NCI-H748 (cell line): ENCODE measurements around the gene OR6C76.
A peak's percentile ranks its signal among the peaks of the same experiment; 100 is the strongest.
"Not testable (repeated sequence)": the region's sequence is repeated elsewhere in the genome, so short reads cannot be mapped to it uniquely, and the experiment has no call there.

Source experiments
- DNase-seq: peaks from one replicate; lab custom pipeline; 2025; ENCODE audit not compliant: unreplicated experiment; lab: John Stamatoyannopoulos, UW

Gene OR6C76

DNA sequence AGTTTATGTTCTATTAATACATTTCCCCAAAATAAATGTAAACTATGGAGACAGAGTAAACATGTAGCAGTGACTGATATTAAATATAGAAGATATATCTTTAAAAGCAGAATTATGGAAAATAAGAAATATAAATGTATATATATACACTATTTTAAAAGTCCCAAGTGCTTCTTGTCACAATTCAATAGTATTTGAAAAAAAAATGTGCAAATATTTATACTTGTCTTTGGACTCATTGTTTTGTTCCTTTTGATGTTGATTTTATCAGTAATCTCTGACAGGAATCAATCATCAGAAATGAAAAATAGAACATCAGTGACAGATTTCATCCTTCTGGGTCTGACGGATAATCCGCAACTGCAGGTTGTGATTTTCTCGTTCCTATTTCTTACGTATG lies at the start of gene OR6C76:
Gene OR6C76, plus strand, starts transcription at position 301 of the 400 bp plus-strand sequence. Its CDS starts 0 bp downstream, at position 301.
- DNase-seq, result no peak

DNA sequence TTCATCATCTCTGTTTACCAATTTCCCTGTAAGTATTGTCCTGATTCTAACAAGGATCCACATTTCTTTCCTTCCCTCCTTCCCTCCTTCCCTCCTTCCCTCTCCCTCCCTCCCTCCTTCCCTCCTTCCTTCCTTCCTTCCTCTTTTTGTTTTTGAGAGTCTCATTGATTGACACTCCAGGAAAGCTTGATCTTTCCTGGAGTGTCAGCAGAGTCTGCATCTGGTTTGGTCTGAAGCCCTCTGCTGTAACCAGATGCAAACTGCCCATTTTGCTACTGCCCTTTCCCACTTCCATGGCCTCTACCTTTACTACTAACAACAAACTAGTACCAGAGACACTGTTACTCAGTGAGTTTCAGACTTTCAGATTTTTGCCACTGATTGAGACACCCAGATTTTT lies 40.2 kb upstream of the OR6C76 start:
- no peak for DNase-seq

GRCh38 chr12:55392032-55392795 lies 33.8 kb upstream of the OR6C76 start:
- no peak for DNase-seq

- no peak for DNase-seq
Observed at GRCh38 chr12:55396326-55396725, 29.7 kb upstream of the OR6C76 start.

DNA sequence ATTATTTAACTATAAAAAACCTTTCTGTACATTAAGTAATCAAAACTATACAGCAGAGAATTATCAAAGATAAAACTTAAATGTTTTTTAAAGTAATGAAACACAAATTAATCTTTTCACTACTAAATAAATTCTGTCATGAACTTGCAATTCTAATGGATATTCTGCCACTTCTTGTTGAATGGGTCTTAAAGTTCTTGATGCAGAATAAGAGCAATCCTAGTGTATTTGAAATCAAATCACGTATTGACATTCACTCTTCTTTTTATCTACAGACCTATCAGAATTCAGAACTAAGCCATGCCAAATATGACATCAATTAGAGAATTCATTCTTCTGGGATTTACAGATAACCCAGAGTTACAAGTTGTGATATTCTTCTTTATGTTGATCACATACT lies 25.8 kb upstream of the OR6C76 start, which contains the start of gene OR6C65:
Gene OR6C65, plus strand, starts transcription at position 301 of the 400 bp plus-strand sequence. Its CDS starts 0 bp downstream, at position 301.
- DNase-seq, result no peak

DNA sequence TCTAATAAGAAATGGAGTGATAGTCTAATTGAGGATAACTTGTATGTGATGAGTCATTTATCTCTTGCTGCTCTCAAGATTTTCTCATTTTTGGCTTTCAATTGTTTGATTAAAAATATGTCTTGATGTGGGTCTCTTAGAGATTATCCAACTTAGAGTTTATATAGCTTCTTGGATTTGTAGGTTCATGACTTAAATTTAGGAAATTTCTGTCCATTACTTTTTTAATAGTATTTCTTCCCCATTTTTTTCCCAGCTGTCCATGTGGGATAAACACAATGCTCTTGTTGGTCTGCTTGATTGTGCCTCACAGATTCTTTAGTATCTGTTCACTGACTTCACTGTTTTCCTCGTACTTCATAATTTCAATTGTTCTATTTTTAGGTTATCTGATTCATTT lies 18.2 kb upstream of the OR6C76 start:
- DNase-seq, result no peak

GRCh38 chr12:55409133-55409532 lies 16.9 kb upstream of the OR6C76 start:
- not testable (repeated sequence) for DNase-seq

- DNase-seq, result not testable (repeated sequence)
Observed at GRCh38 chr12:55412138-55412537, 13.9 kb upstream of the OR6C76 start.

DNA sequence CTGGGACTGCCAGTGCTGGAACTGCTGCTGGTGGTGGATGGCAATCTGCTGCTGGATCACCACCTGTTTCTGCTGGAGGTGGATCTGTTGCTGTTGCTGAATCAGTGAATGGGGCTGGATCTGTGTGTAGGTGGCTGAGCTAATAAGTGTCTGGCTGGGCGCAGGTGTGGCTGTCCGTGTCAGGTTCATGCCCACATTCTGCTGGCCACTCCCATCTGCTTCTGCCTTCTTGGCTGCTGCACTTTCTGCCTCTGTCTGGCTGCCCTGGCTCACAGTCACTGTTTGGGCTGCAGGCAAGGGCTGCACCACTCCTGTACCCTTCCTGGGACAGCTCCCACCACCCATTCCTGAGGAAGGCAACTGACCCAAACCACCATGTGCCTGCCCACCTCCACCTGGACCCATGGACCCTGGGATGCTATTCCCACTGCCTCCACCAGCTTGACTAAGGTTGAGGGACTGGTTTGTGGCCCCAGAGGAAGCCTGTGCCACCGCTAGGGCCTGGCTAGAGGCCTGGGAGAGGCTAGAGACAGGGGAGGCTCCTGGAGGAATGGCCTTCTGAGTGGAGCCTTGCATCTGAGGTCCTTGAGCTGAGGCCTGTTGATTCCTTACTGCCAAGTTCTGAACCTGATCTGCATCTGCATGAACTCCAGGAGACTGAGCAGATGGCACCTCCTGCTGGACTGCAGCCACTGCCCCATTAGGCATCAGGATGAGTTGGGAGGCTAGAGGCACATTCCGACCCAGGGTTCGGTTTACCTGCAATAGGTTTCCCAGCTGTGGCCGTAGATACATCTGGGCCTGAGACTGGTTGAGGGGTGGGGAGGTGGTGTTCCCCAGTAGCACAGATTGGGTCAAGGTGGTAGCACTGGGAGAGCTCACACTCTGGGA lies 12.3 kb upstream of the OR6C76 start:
- DNase-seq, result peak; percentile 30

- peak; percentile 61 for DNase-seq
Observed at GRCh38 chr12:55414396-55414823, 11.6 kb upstream of the OR6C76 start.

DNA sequence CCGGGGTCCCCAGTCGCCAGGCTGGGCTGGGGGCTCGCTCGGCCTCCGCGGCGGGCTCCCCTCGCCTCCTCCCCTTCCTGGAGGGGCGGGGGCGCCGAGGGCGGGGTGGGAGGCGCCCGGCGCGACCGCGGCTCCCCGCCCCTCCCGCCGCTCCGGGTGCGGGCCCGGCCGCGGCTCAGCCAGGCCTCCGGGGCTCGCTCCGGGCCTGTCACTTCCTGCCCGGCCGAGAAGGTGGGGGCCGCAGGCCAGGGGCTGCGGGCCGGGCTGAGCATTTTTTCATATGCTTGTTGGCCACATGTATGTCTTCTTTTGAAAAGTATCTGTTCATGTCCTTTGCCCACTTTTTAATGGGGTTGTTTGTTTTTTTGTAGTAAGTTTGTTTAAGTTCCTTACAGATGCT lies 11.2 kb upstream of the OR6C76 start:
- not testable (repeated sequence) for DNase-seq

DNA sequence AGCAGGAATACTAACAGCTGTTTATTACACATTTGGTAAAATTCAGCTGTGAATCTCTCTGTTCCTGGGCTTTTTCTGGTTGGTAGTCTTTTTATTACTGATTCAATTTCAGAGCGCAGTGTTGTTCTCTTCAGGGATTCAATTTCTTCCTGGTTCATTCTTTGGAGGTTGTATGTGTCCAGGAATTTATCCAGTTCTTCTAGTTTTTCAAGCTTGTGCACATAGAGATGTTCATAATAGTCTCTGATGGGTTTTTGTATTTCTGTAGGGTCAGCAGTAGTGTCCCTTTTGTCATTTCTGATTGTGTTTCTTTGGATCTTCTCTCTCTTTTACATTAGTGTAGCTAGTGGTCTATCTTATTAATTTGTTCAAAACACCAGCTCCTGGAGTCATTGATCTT lies 9.1 kb upstream of the OR6C76 start:
- DNase-seq, result no peak

DNA sequence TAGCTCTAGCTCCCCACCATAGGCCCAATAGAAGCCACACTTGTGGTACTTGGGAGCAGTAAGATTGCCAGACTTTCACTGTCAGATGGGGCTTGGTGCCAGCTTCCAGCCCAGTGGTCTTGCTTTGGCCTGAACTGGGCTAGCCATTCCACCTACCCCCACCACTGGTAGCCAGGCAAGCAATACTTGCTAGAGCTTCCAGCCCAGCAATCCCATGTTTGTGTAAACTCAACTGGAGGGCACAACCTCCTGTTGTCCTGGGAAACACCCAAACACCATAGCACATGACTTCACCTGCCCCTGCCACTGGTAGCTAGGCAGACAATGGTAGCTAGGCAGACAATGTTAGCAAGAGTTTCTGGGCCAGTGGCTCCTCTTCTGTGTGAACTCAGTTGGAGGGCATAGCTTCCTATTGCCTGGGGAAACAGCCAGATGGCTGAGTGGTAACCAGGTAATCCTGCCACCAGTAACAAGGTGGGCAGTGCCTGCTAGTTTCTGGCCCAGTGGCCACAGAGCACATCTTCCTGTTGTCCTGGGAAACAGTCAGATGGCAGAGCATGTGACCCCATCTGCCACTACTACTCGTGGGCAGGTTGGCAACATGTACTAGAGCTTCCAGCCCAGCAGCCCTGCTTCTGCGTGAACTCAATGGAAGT lies 5.6 kb upstream of the OR6C76 start:
- peak; percentile 17 for DNase-seq

DNA sequence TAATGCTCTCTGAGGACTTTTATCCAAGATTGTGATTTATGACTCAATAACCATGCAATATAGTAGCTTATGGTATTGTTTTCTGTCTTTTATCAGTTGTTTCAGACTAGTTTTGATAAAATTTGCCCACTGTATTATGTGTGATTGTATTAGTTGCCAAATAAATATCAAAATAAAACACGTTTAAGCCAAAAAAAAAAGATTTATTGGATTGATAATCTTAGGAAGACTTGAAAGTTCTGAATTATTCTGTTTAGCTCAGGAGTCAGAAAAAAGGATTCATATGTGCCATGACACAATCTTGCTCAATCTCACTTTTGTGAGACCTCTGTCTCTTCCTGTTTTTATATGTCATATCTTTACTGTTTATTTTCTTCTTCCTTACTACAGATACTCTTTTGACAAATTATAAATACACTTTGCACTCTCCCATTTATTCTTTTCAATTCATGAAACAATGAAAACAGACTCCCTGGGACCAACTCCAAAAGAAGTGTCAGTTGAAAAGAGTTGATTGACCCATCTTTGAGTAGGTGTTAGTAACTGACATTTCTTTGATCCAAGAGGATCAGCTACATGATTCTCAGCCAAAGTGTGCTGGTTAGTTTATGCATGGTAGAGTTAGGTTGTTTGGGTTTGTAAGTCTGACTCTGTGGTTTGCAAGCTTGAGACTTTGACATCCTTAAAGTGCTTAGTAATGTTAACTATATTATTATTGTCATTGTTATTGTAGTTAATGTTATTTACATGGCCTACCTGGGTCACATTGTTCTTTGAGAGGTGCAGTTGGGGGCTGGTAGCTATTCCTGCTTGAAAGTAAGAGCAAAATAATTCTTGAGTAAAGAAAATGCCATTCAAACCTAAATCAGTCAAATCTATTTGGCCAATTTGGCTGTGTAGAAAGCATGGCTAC lies 2.5 kb downstream of the OR6C76 start:
- DNase-seq, result no peak

DNA sequence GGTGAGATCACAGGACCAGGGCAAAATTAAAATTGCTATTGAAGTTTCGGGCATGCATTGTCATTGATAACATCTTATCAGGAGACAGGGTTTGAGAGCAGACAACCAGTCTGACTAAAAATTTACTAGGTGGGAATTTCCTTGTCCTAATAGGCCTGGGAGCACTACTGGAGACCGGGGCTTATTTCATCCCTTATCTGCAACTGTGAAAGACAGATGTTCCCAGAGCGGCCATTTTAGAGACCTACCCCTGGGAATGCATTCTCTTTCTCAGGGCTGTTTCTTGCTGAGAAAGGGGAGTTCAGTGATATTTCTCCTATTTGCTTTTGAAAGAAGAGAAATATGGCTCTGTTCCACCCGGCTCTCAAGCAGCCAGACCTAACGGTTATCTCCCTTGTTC lies 15.2 kb downstream of the OR6C76 start:
- DNase-seq, result not testable (repeated sequence)

GRCh38 chr12:55443776-55444175 lies 17.7 kb downstream of the OR6C76 start, which contains the start of gene OR6C2:
Gene OR6C2 (plus strand): TSS chr12:55444076. CDS start chr12:55452214, 8,138 bp downstream.
- DNase-seq, result no peak

DNA sequence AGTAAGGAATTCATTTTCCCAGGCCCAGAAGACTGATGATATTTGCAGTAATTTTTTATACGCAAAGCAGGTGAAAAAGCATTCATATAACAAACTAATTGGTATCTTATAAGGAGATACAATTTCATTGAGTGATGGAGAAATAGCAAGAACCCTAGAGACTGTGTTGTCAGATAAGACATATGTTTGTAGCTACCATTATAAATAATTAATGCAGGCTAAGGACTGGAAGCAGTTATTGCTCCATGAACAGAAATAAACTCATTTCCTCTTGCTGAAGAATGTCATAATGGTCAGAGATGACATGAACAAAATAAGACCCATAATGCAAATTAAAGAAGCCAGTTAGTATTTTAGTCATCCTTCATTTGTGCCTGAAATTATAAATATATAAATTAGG lies 19.3 kb downstream of the OR6C76 start:
- DNase-seq, result no peak

- no peak for DNase-seq
Observed at GRCh38 chr12:55446326-55446725, 20.3 kb downstream of the OR6C76 start.

GRCh38 chr12:55448825-55449224 lies 22.8 kb downstream of the OR6C76 start:
- DNase-seq, result no peak

DNA sequence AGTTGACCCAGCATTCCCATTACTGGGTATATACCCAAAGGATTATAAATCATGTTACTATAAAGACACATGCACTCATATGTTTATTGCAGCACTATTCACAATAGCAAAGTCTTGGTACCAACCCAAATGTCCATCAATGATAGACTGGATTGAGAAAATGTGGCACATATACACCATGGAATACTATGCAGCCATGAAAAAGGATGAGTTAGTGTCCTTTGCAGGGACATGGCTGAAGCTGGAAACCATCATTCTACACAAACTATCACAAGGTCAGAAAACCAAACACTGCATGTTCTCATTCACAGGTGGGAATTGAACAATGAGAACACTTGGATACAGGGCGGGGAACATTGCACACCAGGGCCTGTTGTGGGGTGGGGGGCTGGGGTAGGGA lies 38.9 kb downstream of the OR6C76 start:
- not testable (repeated sequence) for DNase-seq
